Retinal pigment epithelial cell (primary cell): ENCODE data around the gene USP10.

Experiments
- DNase-seq: peaks from one replicate; pipeline ENCODE4 v3.0.0-alpha.2; 2010; ENCODE audit warnings: low read depth
- H3K4me3 ChIP-seq: 2 replicates; pipeline ENCODE4 v1.5.1; 2011; ENCODE audit warnings: mild to moderate bottlenecking, low read length, control low read depth, moderate library complexity
- CTCF ChIP-seq: conservative IDR thresholded peaks from 2 replicates; pipeline ENCODE4 v1.5.1; 2011; ENCODE audit warnings: low read depth, low read length, control low read depth, inconsistent platforms

The USP10 gene

GRCh38 chr16:84663433-84664101 is 36.2 kb upstream of the USP10 start:
- DNase-seq: no peak
- TF ChIP-seq CTCF: no peak
- H3K4me3 ChIP-seq: no peak overlapping the region

GRCh38 chr16:84665359-84665758 is 34.4 kb upstream of the USP10 start:
- TF ChIP-seq CTCF: no peak
- no peak for DNase-seq
- H3K4me3 ChIP-seq: no peak overlapping the region

- DNase-seq: no peak
- TF ChIP-seq CTCF: no peak
- H3K4me3 ChIP-seq: no peak overlapping the region
Measured at GRCh38 chr16:84665843-84666242, 34.0 kb upstream of the USP10 start.

DNA sequence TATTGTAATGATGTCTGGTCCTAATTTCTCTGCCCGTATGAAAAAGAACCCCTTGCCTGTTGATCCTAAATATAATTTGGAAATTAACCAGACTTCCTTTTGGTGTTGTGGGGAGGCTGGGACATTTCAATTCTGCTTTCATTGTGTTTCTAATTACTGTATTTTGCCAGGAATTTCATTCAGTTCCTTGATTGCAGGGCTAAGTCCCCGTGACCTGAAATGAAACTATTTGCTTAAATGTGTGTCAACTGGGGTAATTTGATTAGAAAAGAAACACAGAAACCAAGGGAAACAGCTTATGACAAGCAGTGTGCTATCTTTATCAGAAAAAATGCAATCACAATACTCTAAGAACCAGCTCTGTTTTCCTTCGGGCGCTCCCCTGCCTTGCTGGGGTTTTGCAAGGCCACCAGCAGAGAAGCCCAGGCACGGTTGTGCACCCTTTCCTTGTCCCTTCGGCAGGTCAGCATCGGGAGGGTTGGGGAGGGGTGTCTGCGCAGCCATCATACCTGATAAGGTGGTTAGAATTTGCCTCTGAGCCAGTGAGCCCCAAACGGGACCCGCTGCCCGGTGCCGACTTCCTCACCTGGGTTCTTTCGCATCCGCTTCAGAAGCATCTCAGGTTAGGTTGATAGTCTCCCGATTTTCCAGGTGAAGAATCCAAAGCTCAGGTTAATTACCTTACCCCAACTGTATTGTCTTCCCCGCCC is 32.0 kb upstream of the USP10 start:
- no peak overlapping the region for H3K4me3 ChIP-seq
- no peak for DNase-seq
- no peak for TF ChIP-seq CTCF

DNA sequence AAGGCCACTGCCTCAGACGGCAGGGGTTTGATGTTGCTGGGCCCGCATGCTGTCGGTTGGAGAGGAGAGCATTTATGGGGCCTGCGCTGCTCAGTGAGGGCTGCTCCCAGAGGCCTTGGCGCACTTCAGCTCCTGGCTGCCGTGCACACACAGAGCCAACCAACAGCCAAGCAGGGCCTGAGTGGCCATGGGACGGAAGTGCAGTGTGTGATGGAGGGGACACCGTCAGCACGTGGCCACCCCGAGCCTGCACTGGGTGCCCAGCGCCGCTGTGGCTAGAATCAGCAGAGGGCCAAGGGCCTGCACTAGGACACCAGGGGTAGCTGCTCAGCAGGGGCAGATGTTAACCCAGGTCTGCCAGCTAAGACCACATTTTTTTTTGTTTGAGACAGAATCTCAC is 29.7 kb upstream of the USP10 start:
- no peak for DNase-seq
- TF ChIP-seq CTCF: no peak
- H3K4me3 ChIP-seq: no peak overlapping the region

GRCh38 chr16:84672276-84673202 is 27.3 kb upstream of the USP10 start:
- DNase-seq: no peak
- TF ChIP-seq CTCF: peak; percentile 95
- H3K4me3 ChIP-seq: no peak overlapping the region
